ENCODE results near the gene PRKCA. TPM values are rescaled to one million over a fixed set of nuclear protein-coding genes. Genes with fewer than 3 reads are reported as not detected.
"Not testable (repeated sequence)": the region's sequence is repeated elsewhere in the genome, so short reads cannot be mapped to it uniquely, and the experiment has no call there.

The PRKCA gene
- total RNA-seq, 4 donors from 2014 or later: 26.0 to 89.0 (median 32.8) TPM

- H3K4me1 ChIP-seq: no peaks in the 10 kb centered on the region
- no peak for ATAC-seq
- H3K9me3 ChIP-seq: no peaks in the 10 kb centered on the region
- H3K4me3 ChIP-seq: no peak overlapping the region
- no peaks in the 10 kb centered on the region for H3K27me3 ChIP-seq
- H3K27ac ChIP-seq: no peak overlapping the region
- TF ChIP-seq POLR2AphosphoS5 (IDR thresholded peaks at IDR 0.05) (no peak), POLR2A (IDR thresholded peaks at IDR 0.05) (no peak), EP300 (IDR thresholded peaks at IDR 0.05) (no peak), CTCF (IDR thresholded peaks at IDR 0.05) (no peak)
- H3K36me3 ChIP-seq: peaks cover 0 to under 1% of the 10 kb centered on the region in 2 donors
- 40 to 47% methylated on average over 2 of the region's 2 CpGs for WGBS, 2 donors (ENCODE audit: low coverage in 1 of 2)
Measured at GRCh38 chr17:66704858-66705520, 402.6 kb downstream of the PRKCA start.

GRCh38 chr17:66706851-66707450 is 404.5 kb downstream of the PRKCA start:
- no peaks in the 10 kb centered on the region for H3K9me3 ChIP-seq
- H3K27ac ChIP-seq: no peak overlapping the region
- WGBS, 2 donors (ENCODE audit: low coverage in 1 of 2): 90 to 100% methylated on average over 1 of the region's 1 CpG

DNA sequence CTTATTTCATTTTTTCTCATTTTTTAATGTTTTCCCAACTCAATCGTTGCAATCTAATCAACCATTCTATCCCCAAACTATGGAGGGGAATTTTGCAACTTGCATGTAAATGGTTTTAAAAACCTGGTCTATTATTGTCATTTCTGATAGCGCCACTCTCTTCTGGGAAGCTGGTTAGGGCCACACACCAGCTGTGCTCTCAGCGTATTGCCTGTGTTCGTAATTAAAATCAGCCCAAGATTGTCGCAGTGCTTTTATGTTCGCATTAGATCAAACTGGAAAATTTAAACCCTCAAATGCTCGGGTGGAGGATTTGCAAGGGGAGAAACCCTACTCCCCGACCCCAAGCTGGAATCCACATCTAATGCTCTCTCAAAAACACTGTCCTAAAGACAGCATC is 409.0 kb downstream of the PRKCA start:
- Histone ChIP-seq H3K27ac (no peak overlapping the region), H3K9me3 (no peaks in the 10 kb centered on the region), H3K27me3 (no peaks in the 10 kb centered on the region), H3K36me3 (peaks cover 0 to 4% of the 10 kb centered on the region in 2 donors), H3K4me3 (no peak overlapping the region), H3K4me1 (peaks cover 0 to 19% (median 0%) of the 10 kb centered on the region in 3 donors)
- TF ChIP-seq POLR2A (IDR thresholded peaks at IDR 0.05) (no peak), CTCF (IDR thresholded peaks at IDR 0.05) (no peak), EP300 (IDR thresholded peaks at IDR 0.05) (no peak), POLR2AphosphoS5 (IDR thresholded peaks at IDR 0.05) (no peak)
- 81 to 85% methylated on average over 7 to 8 of the region's 8 CpGs for WGBS, 2 donors (ENCODE audit: low coverage in 1 of 2)
- no peak for ATAC-seq

More at GRCh38 chr17:66706851-66707450, 404.5 kb downstream of the PRKCA start:
- TF ChIP-seq EP300 (IDR thresholded peaks at IDR 0.05): no peak
- no peak for TF ChIP-seq POLR2A (IDR thresholded peaks at IDR 0.05)
- TF ChIP-seq POLR2AphosphoS5 (IDR thresholded peaks at IDR 0.05): no peak
- TF ChIP-seq CTCF (IDR thresholded peaks at IDR 0.05): no peak
- Histone ChIP-seq H3K27me3 (no peaks in the 10 kb centered on the region), H3K36me3 (peaks cover 0 to 4% of the 10 kb centered on the region in 2 donors), H3K4me3 (no peak overlapping the region), H3K4me1 (no peaks in the 10 kb centered on the region)
- no peak for ATAC-seq

DNA sequence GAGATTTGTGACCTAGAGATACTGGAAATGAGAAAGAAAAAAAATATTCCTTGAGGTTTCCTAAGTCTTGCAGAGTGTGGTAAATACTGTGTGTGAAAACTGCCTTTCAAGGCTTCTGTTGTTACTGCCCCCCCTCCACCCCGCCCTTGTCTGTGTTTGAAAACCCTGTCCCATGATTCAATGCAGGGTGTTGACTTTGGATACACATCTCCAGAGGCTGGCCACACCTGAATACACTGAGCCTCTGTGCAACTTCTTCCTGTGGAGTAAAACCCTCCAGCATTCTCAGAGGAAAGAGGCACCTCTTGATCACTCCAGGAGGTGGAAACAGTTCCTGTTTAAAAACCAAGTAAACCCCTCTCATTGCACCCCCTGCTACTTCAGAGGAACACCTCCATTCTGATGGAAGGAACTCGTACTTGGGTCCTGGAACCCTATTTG is 409.5 kb downstream of the PRKCA start:
- 67 to 82% methylated on average over 1 to 2 of the region's 2 CpGs for WGBS, 2 donors (ENCODE audit: low coverage in 1 of 2)
- no peak overlapping the region for H3K27ac ChIP-seq
- no peak for TF ChIP-seq EP300 (IDR thresholded peaks at IDR 0.05)
- TF ChIP-seq CTCF (IDR thresholded peaks at IDR 0.05): no peak
- no peak for TF ChIP-seq POLR2AphosphoS5 (IDR thresholded peaks at IDR 0.05)
- no peak for TF ChIP-seq POLR2A (IDR thresholded peaks at IDR 0.05)
- peaks cover 0 to 4% of the 10 kb centered on the region in 2 donors for H3K36me3 ChIP-seq
- no peaks in the 10 kb centered on the region for H3K27me3 ChIP-seq
- no peaks in the 10 kb centered on the region for H3K9me3 ChIP-seq
- no peak for ATAC-seq
- H3K4me1 ChIP-seq: peaks cover 0 to 23% (median 0%) of the 10 kb centered on the region in 3 donors
- no peak overlapping the region for H3K4me3 ChIP-seq

DNA sequence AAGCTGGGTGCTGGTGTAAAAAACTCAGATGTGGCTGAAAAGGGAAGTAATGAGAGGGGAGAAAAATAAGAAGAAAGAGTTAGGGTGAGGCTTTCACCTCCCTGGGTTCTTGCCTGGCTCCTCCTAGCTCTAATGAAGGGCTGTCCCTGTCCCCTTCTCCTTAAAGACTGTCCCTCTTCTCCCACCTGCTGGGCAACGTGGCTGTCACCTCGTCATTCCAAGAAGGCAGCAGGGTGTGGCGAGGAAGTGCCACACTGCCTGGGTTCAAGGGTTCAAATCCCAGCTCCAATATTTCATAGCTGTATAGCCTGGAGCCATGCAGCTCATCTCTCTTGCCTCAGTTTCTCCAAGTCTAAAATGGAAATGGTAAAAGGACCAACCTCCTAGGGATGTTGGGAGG is 410.0 kb downstream of the PRKCA start:
- no peak overlapping the region for H3K27ac ChIP-seq
- no peak for TF ChIP-seq POLR2AphosphoS5 (IDR thresholded peaks at IDR 0.05)
- no peak for TF ChIP-seq POLR2A (IDR thresholded peaks at IDR 0.05)
- no peak for TF ChIP-seq CTCF (IDR thresholded peaks at IDR 0.05)
- no peak for TF ChIP-seq EP300 (IDR thresholded peaks at IDR 0.05)
- no peaks in the 10 kb centered on the region for H3K9me3 ChIP-seq
- no peak for ATAC-seq
- peaks cover 0 to 4% of the 10 kb centered on the region in 2 donors for H3K36me3 ChIP-seq
- no peak overlapping the region for H3K4me3 ChIP-seq
- H3K27me3 ChIP-seq: no peaks in the 10 kb centered on the region
- 77 to 100% methylated on average over 2 to 3 of the region's 3 CpGs for WGBS, 2 donors (ENCODE audit: low coverage in 1 of 2)
- peaks cover 0 to 23% (median 0%) of the 10 kb centered on the region in 3 donors for H3K4me1 ChIP-seq

DNA sequence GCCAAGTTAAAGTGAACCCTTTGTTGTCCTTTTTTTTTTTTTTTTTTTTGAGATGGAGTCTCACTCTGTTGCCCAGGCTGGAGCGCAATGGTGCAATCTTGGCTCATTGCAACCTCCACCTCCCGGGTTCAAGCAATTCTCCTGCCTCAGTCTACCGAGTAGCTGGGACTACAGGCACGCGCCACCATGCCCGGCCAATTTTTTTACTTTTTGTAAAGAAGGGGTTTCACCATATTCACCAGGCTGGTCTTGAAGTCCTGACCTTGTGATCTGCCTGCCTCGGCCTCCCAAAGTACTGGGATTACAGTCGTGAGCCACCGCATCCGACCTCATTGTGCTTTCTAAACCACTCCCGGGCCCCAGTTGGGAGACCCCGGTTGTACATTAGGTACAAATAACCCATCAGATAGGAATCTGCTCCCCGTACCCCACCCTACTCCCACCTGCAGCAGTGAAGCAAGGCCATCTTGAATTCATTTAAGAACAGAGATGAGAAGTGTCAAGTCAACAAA is 410.7 kb downstream of the PRKCA start:
- not testable (repeated sequence) for H3K4me3 ChIP-seq, H3K27me3 ChIP-seq, ATAC-seq, H3K9me3 ChIP-seq, H3K36me3 ChIP-seq, H3K27ac ChIP-seq
- peaks cover 0 to 23% (median 0%) of the 10 kb centered on the region in 3 donors for H3K4me1 ChIP-seq
- WGBS, 2 donors (ENCODE audit: low coverage in 1 of 2): 96% methylated on average over 10 of the region's 13 CpGs; no CpG with 5 or more reads in 1 of the 2 donors

Data from gastroesophageal sphincter (tissue), 4 donors.